Measurements from ENCODE around the gene FIGLA. TPM values are rescaled to one million over a fixed set of nuclear protein-coding genes. Genes with fewer than 3 reads are reported as not detected.
"Not testable (repeated sequence)": the region's sequence is repeated elsewhere in the genome, so short reads cannot be mapped to it uniquely, and the experiment has no call there.

Gene FIGLA
- total RNA-seq, 1 experiment from 2014 or later, result not detected

DNA sequence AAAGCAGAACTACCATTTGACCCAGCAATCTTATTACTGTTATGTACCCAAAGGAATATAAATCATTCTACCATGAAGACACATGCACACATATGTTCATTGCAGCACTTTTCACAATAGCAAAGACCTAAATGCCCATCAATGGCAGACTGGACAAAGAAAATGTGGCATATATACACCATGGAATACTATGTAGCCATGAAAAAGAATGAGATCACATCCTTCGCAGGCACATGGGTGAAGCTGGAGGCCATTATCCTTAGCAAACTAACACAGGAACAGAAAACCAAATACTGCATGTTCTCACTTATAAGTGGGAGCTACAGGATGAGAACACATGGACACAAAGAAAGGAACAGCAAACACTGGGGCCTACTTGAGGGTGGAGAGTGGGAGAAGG is 51.0 kb downstream of the FIGLA start:
- not testable (repeated sequence) for H3K4me1 ChIP-seq (ENCODE audit: low read length); H3K27ac ChIP-seq (ENCODE audit: low read length); H3K36me3 ChIP-seq (ENCODE audit: insufficient read depth, low read length); H3K27me3 ChIP-seq (ENCODE audit: low read length); H3K9ac ChIP-seq (ENCODE audit: low read length); H3K4me3 ChIP-seq (ENCODE audit: low read length); H4K20me1 ChIP-seq (ENCODE audit: insufficient read depth, low read depth, low read length); H2AFZ ChIP-seq (ENCODE audit: low read length); H3K9me2 ChIP-seq (replicated peaks; ENCODE audit: insufficient read depth, low read length); H3K9me3 ChIP-seq (ENCODE audit: low read length); H3K4me2 ChIP-seq (ENCODE audit: low read depth, low read length, poor library complexity, severe bottlenecking); H3K79me2 ChIP-seq (ENCODE audit: low read length); DNase-seq

DNA sequence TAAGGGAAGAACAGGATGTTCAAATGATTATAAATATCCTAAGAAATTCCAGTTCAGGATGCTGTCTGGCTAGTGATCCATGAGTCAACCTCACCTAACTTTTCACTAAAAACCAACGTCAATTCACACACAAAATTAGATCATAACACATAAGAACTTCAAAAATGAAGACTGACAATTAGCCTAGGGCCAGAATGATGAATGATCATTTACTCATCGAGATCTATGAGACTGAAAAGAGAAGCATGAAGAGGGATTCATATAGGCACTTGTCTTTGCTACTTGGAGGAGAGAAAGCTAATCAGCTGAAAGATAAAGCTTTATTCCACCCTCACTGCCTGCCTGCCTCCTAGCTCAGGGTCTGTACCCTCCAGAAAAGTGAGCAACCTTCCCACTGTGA is 52.3 kb downstream of the FIGLA start:
- no peak overlapping the region for H3K9ac ChIP-seq (ENCODE audit: low read length)
- H3K27me3 ChIP-seq (ENCODE audit: low read length), result no peaks in the 10 kb centered on the region
- H3K36me3 ChIP-seq (ENCODE audit: insufficient read depth, low read length), result no peaks in the 10 kb centered on the region
- no peaks in the 10 kb centered on the region for H3K79me2 ChIP-seq (ENCODE audit: low read length)
- H3K27ac ChIP-seq (ENCODE audit: low read length), result no peak overlapping the region
- no peaks in the 10 kb centered on the region for H3K9me3 ChIP-seq (ENCODE audit: low read length)
- H4K20me1 ChIP-seq (ENCODE audit: insufficient read depth, low read depth, low read length), result no peaks in the 10 kb centered on the region
- H3K4me1 ChIP-seq (ENCODE audit: low read length), result no peaks in the 10 kb centered on the region; the same call in 1 of the 2 replicates
- no peak for DNase-seq
- no peak overlapping the region for H3K4me3 ChIP-seq (ENCODE audit: low read length)
- H3K9me2 ChIP-seq (replicated peaks; ENCODE audit: insufficient read depth, low read length), result no peaks in the 10 kb centered on the region
- no peak overlapping the region for H2AFZ ChIP-seq (ENCODE audit: low read length)
- H3K4me2 ChIP-seq (ENCODE audit: low read depth, low read length, poor library complexity, severe bottlenecking), result no peak overlapping the region

DNA sequence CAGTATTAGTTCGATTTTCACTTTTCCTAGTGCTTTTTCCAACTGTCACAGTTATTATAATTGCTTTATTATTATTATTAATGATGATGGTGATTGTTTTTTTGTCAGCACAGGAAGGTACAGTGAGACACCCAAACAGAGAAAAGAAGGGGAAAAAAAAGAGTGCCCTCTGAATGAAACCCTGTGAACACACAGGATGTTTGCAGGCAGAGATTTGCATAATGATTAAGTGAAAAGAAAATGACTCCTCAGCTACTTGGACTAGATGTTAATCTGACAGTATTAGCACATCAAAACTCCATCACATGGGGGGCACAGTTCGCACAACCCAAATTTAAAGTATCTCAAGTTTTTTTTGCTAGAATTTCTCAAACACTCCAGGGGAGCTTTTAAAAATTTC is 55.4 kb downstream of the FIGLA start:
- Histone ChIP-seq H3K79me2 (ENCODE audit: low read length) (no peaks in the 10 kb centered on the region), H3K4me1 (ENCODE audit: low read length) (no peaks in the 10 kb centered on the region; the same call in 1 of the 2 replicates), H3K4me2 (ENCODE audit: low read depth, low read length, poor library complexity, severe bottlenecking) (no peak overlapping the region), H3K36me3 (ENCODE audit: insufficient read depth, low read length) (no peaks in the 10 kb centered on the region), H4K20me1 (ENCODE audit: insufficient read depth, low read depth, low read length) (no peaks in the 10 kb centered on the region), H3K4me3 (ENCODE audit: low read length) (no peak overlapping the region), H3K27me3 (ENCODE audit: low read length) (no peaks in the 10 kb centered on the region), H3K9me2 (replicated peaks; ENCODE audit: insufficient read depth, low read length) (no peaks in the 10 kb centered on the region), H2AFZ (ENCODE audit: low read length) (no peak overlapping the region), H3K27ac (ENCODE audit: low read length) (no peak overlapping the region), H3K9ac (ENCODE audit: low read length) (no peak overlapping the region), H3K9me3 (ENCODE audit: low read length) (no peaks in the 10 kb centered on the region)
- no peak for DNase-seq

DNA sequence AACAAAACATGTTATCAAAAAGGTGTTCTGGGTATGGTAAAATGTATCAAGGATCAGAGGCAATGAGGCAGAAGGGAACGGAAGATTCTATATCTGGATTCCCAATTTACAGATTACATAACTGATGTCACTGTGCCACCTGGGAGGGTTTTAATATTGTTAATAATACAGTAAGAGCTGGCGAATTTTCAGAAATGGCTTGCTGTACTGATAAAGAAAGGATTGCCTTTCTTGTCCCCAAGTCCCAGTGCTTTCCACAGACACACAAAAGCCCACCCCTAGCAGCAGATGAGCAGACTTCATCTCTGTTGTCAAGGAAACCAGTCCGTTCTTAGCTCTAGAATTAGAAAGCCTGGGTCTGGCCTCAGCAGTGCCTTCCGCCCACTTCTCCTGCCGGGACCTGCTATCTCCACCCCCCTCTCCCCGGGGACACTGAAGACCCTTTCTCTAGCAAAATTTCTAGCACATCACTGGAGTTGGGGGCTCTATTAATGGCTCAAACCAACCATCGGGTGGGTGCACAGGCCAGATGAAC is 56.7 kb downstream of the FIGLA start:
- Histone ChIP-seq H3K9me2 (replicated peaks; ENCODE audit: insufficient read depth, low read length) (no peaks in the 10 kb centered on the region), H4K20me1 (ENCODE audit: insufficient read depth, low read depth, low read length) (no peaks in the 10 kb centered on the region)
- DNase-seq, result no peak

DNA sequence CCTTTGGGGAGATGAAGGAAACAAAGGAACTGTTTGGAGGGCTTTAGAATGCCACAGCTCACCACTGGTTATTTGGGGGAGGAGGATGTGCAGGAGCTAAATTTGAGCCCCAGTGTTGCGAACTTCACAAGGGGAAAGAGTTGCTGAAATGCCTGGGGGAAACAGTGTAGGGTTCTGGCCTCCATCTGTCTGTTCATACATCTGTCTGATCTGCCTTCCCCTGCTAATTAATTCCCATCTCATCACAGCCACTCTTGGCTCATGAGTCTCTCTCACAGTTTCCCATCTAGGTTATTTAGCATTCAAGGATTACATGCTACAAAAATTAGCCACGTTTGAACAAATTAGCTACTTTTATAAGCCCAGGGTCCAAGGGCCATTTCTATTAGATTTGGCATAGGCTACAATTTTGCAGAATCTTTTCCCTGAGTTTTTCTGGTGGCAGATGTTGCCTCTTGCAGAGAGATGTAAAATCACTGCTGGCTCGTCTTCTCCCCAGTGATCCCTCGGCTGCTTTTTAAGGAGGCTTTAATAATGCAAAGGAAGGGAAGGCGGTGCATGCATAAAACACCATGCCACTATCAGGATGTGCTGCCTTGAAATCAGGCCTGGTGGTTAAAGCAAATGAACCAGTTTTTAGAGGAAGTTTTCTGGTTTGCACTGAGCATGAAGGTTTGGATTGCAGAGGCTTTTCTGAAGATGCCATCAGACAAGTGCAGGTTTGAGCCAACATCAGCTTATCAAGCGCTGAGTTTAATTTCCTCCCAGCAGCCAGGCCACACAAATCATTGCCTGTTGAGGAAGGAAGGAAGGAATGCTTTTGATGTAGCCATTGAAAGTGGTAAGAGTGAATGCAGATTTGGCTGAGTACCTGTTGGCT is 57.4 kb downstream of the FIGLA start:
- no peaks in the 10 kb centered on the region for H3K27me3 ChIP-seq (ENCODE audit: low read length)
- H3K4me2 ChIP-seq (ENCODE audit: low read depth, low read length, poor library complexity, severe bottlenecking), result no peak overlapping the region
- no peak overlapping the region for H3K9ac ChIP-seq (ENCODE audit: low read length)
- H3K9me2 ChIP-seq (replicated peaks; ENCODE audit: insufficient read depth, low read length), result no peaks in the 10 kb centered on the region
- no peaks in the 10 kb centered on the region for H3K9me3 ChIP-seq (ENCODE audit: low read length)
- no peaks in the 10 kb centered on the region for H3K36me3 ChIP-seq (ENCODE audit: insufficient read depth, low read length)
- H3K4me1 ChIP-seq (ENCODE audit: low read length), result no peaks in the 10 kb centered on the region; the same call in 1 of the 2 replicates
- no peaks in the 10 kb centered on the region for H4K20me1 ChIP-seq (ENCODE audit: insufficient read depth, low read depth, low read length)
- H3K79me2 ChIP-seq (ENCODE audit: low read length), result no peaks in the 10 kb centered on the region
- H2AFZ ChIP-seq (ENCODE audit: low read length), result no peak overlapping the region
- H3K27ac ChIP-seq (ENCODE audit: low read length), result no peak overlapping the region
- H3K4me3 ChIP-seq (ENCODE audit: low read length), result no peak overlapping the region
- no peak for DNase-seq

More for the DNA sequence above, 56.7 kb downstream of the FIGLA start:
- Histone ChIP-seq H3K9ac (ENCODE audit: low read length) (no peak overlapping the region), H3K27me3 (ENCODE audit: low read length) (no peaks in the 10 kb centered on the region), H3K4me1 (ENCODE audit: low read length) (no peaks in the 10 kb centered on the region; the same call in 1 of the 2 replicates), H2AFZ (ENCODE audit: low read length) (no peak overlapping the region), H3K27ac (ENCODE audit: low read length) (no peak overlapping the region), H3K4me3 (ENCODE audit: low read length) (no peak overlapping the region), H3K36me3 (ENCODE audit: insufficient read depth, low read length) (no peaks in the 10 kb centered on the region), H3K79me2 (ENCODE audit: low read length) (no peaks in the 10 kb centered on the region), H3K4me2 (ENCODE audit: low read depth, low read length, poor library complexity, severe bottlenecking) (no peak overlapping the region), H3K9me3 (ENCODE audit: low read length) (no peaks in the 10 kb centered on the region)

DNA sequence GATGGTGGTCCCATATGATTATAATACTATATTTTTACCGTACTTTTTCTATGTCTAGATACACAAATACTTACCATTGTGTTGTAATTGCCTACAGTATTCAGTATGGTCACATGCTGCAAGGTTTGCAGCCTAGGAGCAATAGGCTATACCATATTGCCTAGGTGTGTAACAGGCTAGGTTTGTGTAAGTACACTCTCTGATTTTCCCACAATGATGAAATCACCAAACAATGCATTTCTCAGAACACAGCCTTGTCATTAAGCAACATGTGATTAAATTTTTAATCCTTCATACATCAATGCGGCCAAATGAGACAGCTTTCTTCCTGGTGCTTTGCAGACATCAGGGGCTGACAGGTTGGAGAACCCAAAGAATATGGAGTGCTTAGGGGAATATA is 59.7 kb downstream of the FIGLA start:
- no peak overlapping the region for H3K4me2 ChIP-seq (ENCODE audit: low read depth, low read length, poor library complexity, severe bottlenecking)
- no peaks in the 10 kb centered on the region for H4K20me1 ChIP-seq (ENCODE audit: insufficient read depth, low read depth, low read length)
- no peak overlapping the region for H2AFZ ChIP-seq (ENCODE audit: low read length)
- no peak overlapping the region for H3K4me3 ChIP-seq (ENCODE audit: low read length)
- H3K27me3 ChIP-seq (ENCODE audit: low read length), result no peaks in the 10 kb centered on the region
- no peak overlapping the region for H3K9ac ChIP-seq (ENCODE audit: low read length)
- H3K9me2 ChIP-seq (replicated peaks; ENCODE audit: insufficient read depth, low read length), result no peaks in the 10 kb centered on the region
- no peaks in the 10 kb centered on the region for H3K79me2 ChIP-seq (ENCODE audit: low read length)
- no peaks in the 10 kb centered on the region; the same call in 1 of the 2 replicates for H3K4me1 ChIP-seq (ENCODE audit: low read length)
- no peaks in the 10 kb centered on the region for H3K36me3 ChIP-seq (ENCODE audit: insufficient read depth, low read length)
- H3K9me3 ChIP-seq (ENCODE audit: low read length), result no peaks in the 10 kb centered on the region
- no peak overlapping the region for H3K27ac ChIP-seq (ENCODE audit: low read length)
- DNase-seq, result no peak

GRCh38 chr2:70729647-70730046 is 60.8 kb downstream of the FIGLA start:
- H3K9me2 ChIP-seq (replicated peaks; ENCODE audit: insufficient read depth, low read length), result no peaks in the 10 kb centered on the region
- no peaks in the 10 kb centered on the region for H3K9me3 ChIP-seq (ENCODE audit: low read length)
- H3K79me2 ChIP-seq (ENCODE audit: low read length), result no peaks in the 10 kb centered on the region
- DNase-seq, result no peak
- no peaks in the 10 kb centered on the region for H3K36me3 ChIP-seq (ENCODE audit: insufficient read depth, low read length)
- no peaks in the 10 kb centered on the region for H3K27me3 ChIP-seq (ENCODE audit: low read length)
- no peak overlapping the region for H3K27ac ChIP-seq (ENCODE audit: low read length)
- no peaks in the 10 kb centered on the region for H4K20me1 ChIP-seq (ENCODE audit: insufficient read depth, low read depth, low read length)
- no peak overlapping the region for H2AFZ ChIP-seq (ENCODE audit: low read length)
- no peaks in the 10 kb centered on the region for H3K4me1 ChIP-seq (ENCODE audit: low read length)
- no peak overlapping the region for H3K4me3 ChIP-seq (ENCODE audit: low read length)
- no peak overlapping the region for H3K4me2 ChIP-seq (ENCODE audit: low read depth, low read length, poor library complexity, severe bottlenecking)
- H3K9ac ChIP-seq (ENCODE audit: low read length), result no peak overlapping the region

GRCh38 chr2:70728128-70728527 is 62.3 kb downstream of the FIGLA start:
- Histone ChIP-seq H2AFZ (ENCODE audit: low read length) (no peak overlapping the region), H3K9ac (ENCODE audit: low read length) (no peak overlapping the region), H4K20me1 (ENCODE audit: insufficient read depth, low read depth, low read length) (no peaks in the 10 kb centered on the region), H3K36me3 (ENCODE audit: insufficient read depth, low read length) (no peaks in the 10 kb centered on the region), H3K4me2 (ENCODE audit: low read depth, low read length, poor library complexity, severe bottlenecking) (no peak overlapping the region), H3K27ac (ENCODE audit: low read length) (no peak overlapping the region), H3K9me3 (ENCODE audit: low read length) (no peaks in the 10 kb centered on the region), H3K79me2 (ENCODE audit: low read length) (no peaks in the 10 kb centered on the region), H3K9me2 (replicated peaks; ENCODE audit: insufficient read depth, low read length) (no peaks in the 10 kb centered on the region), H3K27me3 (ENCODE audit: low read length) (no peaks in the 10 kb centered on the region), H3K4me3 (ENCODE audit: low read length) (no peak overlapping the region), H3K4me1 (ENCODE audit: low read length) (no peaks in the 10 kb centered on the region)
- DNase-seq, result no peak

All from Karpas-422 (cell line).